ENCODE measurements around the gene TCF4.
A peak's percentile ranks its signal among the peaks of the same experiment; 100 is the strongest.

TCF4 gene

GRCh38 chr18:55265984-55266383, 322.0 kb downstream of the TCF4 start:
- no peak for ATAC-seq
- H3K4me1 Mint-ChIP-seq = no peaks in the 10 kb centered on the region
- DNase-seq (ENCODE audit: low spot score in 2 of 2) = no peak
- H3K27ac Mint-ChIP-seq = no peak overlapping the region
- H3K36me3 Mint-ChIP-seq = no peaks in the 10 kb centered on the region
- H3K9me3 Mint-ChIP-seq = no peaks in the 10 kb centered on the region
- no peak overlapping the region for H3K4me3 Mint-ChIP-seq

GRCh38 chr18:55265130-55265675, 322.8 kb downstream of the TCF4 start:
- DNase-seq (ENCODE audit: low spot score in 2 of 2) (no peak), ATAC-seq (no peak)
- Mint-ChIP-seq H3K9me3 (no peaks in the 10 kb centered on the region), H3K36me3 (no peaks in the 10 kb centered on the region), H3K4me1 (no peaks in the 10 kb centered on the region), H3K4me3 (no peak overlapping the region), H3K27ac (no peak overlapping the region)

- no peak overlapping the region for H3K27ac Mint-ChIP-seq
- no peaks in the 10 kb centered on the region for H3K36me3 Mint-ChIP-seq
- ATAC-seq = no peak
- no peak for DNase-seq (ENCODE audit: low spot score in 2 of 2)
- no peak overlapping the region for H3K4me3 Mint-ChIP-seq
- H3K9me3 Mint-ChIP-seq = no peaks in the 10 kb centered on the region
- H3K4me1 Mint-ChIP-seq = no peaks in the 10 kb centered on the region
Observed at GRCh38 chr18:55264108-55264507, 323.9 kb downstream of the TCF4 start.

- H3K9me3 Mint-ChIP-seq = no peaks in the 10 kb centered on the region
- no peak overlapping the region for H3K27ac Mint-ChIP-seq
- H3K4me1 Mint-ChIP-seq = no peaks in the 10 kb centered on the region
- no peaks in the 10 kb centered on the region for H3K36me3 Mint-ChIP-seq
- H3K4me3 Mint-ChIP-seq = no peak overlapping the region
- no peak for ATAC-seq
- DNase-seq (ENCODE audit: low spot score in 2 of 2) = no peak
Observed at GRCh38 chr18:55262021-55262560, 325.9 kb downstream of the TCF4 start.

GRCh38 chr18:55261253-55261652, 326.7 kb downstream of the TCF4 start:
- Mint-ChIP-seq H3K4me1 (no peaks in the 10 kb centered on the region), H3K9me3 (no peaks in the 10 kb centered on the region), H3K36me3 (no peaks in the 10 kb centered on the region), H3K4me3 (no peak overlapping the region), H3K27ac (no peak overlapping the region)
- no peak for DNase-seq (ENCODE audit: low spot score in 2 of 2)
- no peak for ATAC-seq

- Mint-ChIP-seq H3K36me3 (no peaks in the 10 kb centered on the region), H3K4me1 (no peaks in the 10 kb centered on the region), H3K27ac (no peak overlapping the region), H3K9me3 (no peaks in the 10 kb centered on the region), H3K4me3 (no peak overlapping the region)
- ATAC-seq (no peak), DNase-seq (ENCODE audit: low spot score in 2 of 2) (no peak)
Observed at GRCh38 chr18:55258088-55258487, 329.9 kb downstream of the TCF4 start.

- Mint-ChIP-seq H3K27ac (no peak overlapping the region), H3K4me3 (no peak overlapping the region), H3K36me3 (no peaks in the 10 kb centered on the region), H3K4me1 (no peaks in the 10 kb centered on the region), H3K9me3 (no peaks in the 10 kb centered on the region)
- ATAC-seq (no peak), DNase-seq (ENCODE audit: low spot score in 2 of 2) (no peak)
Observed at GRCh38 chr18:55256929-55257289, 331.1 kb downstream of the TCF4 start.

GRCh38 chr18:55256226-55256928, 331.6 kb downstream of the TCF4 start:
- no peaks in the 10 kb centered on the region for H3K9me3 Mint-ChIP-seq
- no peak for ATAC-seq
- H3K4me1 Mint-ChIP-seq = no peaks in the 10 kb centered on the region
- no peaks in the 10 kb centered on the region for H3K36me3 Mint-ChIP-seq
- H3K4me3 Mint-ChIP-seq = no peak overlapping the region
- no peak for DNase-seq (ENCODE audit: low spot score in 2 of 2)
- no peak overlapping the region for H3K27ac Mint-ChIP-seq

- Mint-ChIP-seq H3K9me3 (no peaks in the 10 kb centered on the region), H3K27ac (no peak overlapping the region), H3K36me3 (no peaks in the 10 kb centered on the region), H3K4me3 (no peak overlapping the region), H3K4me1 (peaks cover 6% of the 10 kb centered on the region)
- DNase-seq (ENCODE audit: low spot score in 2 of 2) (no peak), ATAC-seq (no peak)
Observed at GRCh38 chr18:55253814-55254213, 334.2 kb downstream of the TCF4 start.

GRCh38 chr18:55252901-55253300, 335.1 kb downstream of the TCF4 start:
- no peak for ATAC-seq
- no peak overlapping the region for H3K27ac Mint-ChIP-seq
- no peak overlapping the region for H3K4me3 Mint-ChIP-seq
- H3K4me1 Mint-ChIP-seq = peaks cover 6% of the 10 kb centered on the region
- H3K36me3 Mint-ChIP-seq = no peaks in the 10 kb centered on the region
- no peak for DNase-seq (ENCODE audit: low spot score in 2 of 2)
- no peaks in the 10 kb centered on the region for H3K9me3 Mint-ChIP-seq

GRCh38 chr18:55252053-55252675, 335.8 kb downstream of the TCF4 start:
- no peak for DNase-seq (ENCODE audit: low spot score in 2 of 2)
- Mint-ChIP-seq H3K4me3 (no peak overlapping the region), H3K27ac (no peak overlapping the region), H3K36me3 (no peaks in the 10 kb centered on the region), H3K4me1 (peaks cover 6% of the 10 kb centered on the region), H3K9me3 (no peaks in the 10 kb centered on the region)
- ATAC-seq = no peak

GRCh38 chr18:55251254-55251971, 336.6 kb downstream of the TCF4 start:
- H3K9me3 Mint-ChIP-seq = no peaks in the 10 kb centered on the region
- peak overlapping the region; percentile 3 for H3K4me3 Mint-ChIP-seq
- H3K27ac Mint-ChIP-seq = peak overlapping the region; percentile 0
- no peaks in the 10 kb centered on the region for H3K36me3 Mint-ChIP-seq
- ATAC-seq = no peak
- DNase-seq (ENCODE audit: low spot score in 2 of 2) = no peak
- peaks cover 6% of the 10 kb centered on the region for H3K4me1 Mint-ChIP-seq

- no peaks in the 10 kb centered on the region for H3K36me3 Mint-ChIP-seq
- ATAC-seq (peak; percentile 86), DNase-seq (ENCODE audit: low spot score in 2 of 2) (no peak)
- H3K9me3 Mint-ChIP-seq = no peaks in the 10 kb centered on the region
- peaks cover 6% of the 10 kb centered on the region for H3K4me1 Mint-ChIP-seq
- peak overlapping the region; percentile 0 for H3K27ac Mint-ChIP-seq
- H3K4me3 Mint-ChIP-seq = peak overlapping the region; percentile 3
Observed at GRCh38 chr18:55250768-55251173, 337.2 kb downstream of the TCF4 start.

- no peak for DNase-seq (ENCODE audit: low spot score in 2 of 2)
- no peak overlapping the region for H3K4me3 Mint-ChIP-seq
- peaks cover 2% of the 10 kb centered on the region for H3K9me3 Mint-ChIP-seq
- no peaks in the 10 kb centered on the region for H3K36me3 Mint-ChIP-seq
- peaks cover 6% of the 10 kb centered on the region for H3K4me1 Mint-ChIP-seq
- peak overlapping the region; percentile 60 for H3K27ac Mint-ChIP-seq
- ATAC-seq = peak; percentile 74
Observed at GRCh38 chr18:55249550-55249949, 338.4 kb downstream of the TCF4 start.

- DNase-seq (ENCODE audit: low spot score in 2 of 2) (no peak), ATAC-seq (no peak)
- H3K4me1 Mint-ChIP-seq = peaks cover 6% of the 10 kb centered on the region
- no peak overlapping the region for H3K27ac Mint-ChIP-seq
- no peak overlapping the region for H3K4me3 Mint-ChIP-seq
- H3K9me3 Mint-ChIP-seq = peaks cover 2% of the 10 kb centered on the region
- H3K36me3 Mint-ChIP-seq = no peaks in the 10 kb centered on the region
Observed at GRCh38 chr18:55248495-55248894, 339.5 kb downstream of the TCF4 start.

Data from stimulated activated effector memory CD8-positive, alpha-beta T cell treated with anti-CD3 and anti-CD28 coated beads, Interleukin-12 subunit alpha, Interleukin-12 subunit beta, amount 100 ng/mL, for 72 hours (primary cell).